GM04503 (cell line): ENCODE measurements around the gene FOXA2.
"Not testable (repeated sequence)": the region's sequence is repeated elsewhere in the genome, so short reads cannot be mapped to it uniquely, and the experiment has no call there.

Experiments
- DNase-seq: peaks from one replicate; pipeline ENCODE4 v3.0.0-alpha.2; 2012; ENCODE audit warnings: low read depth

The FOXA2 gene

GRCh38 chr20:22584522-22584921 lies at the start of gene FOXA2:
TSS of gene FOXA2 (minus strand) at chr20:22584572. CDS start at chr20:22584278, 294 bp downstream.
- DNase-seq: no peak

GRCh38 chr20:22630701-22631100 lies 46.3 kb upstream of the FOXA2 start:
- DNase-seq: no peak

- DNase-seq: no peak
Measured at GRCh38 chr20:22629927-22630326, 45.6 kb upstream of the FOXA2 start.

GRCh38 chr20:22629447-22629846 lies 45.1 kb upstream of the FOXA2 start:
- no peak for DNase-seq

GRCh38 chr20:22626496-22626895 lies 42.1 kb upstream of the FOXA2 start:
- no peak for DNase-seq

GRCh38 chr20:22623211-22623610 lies 38.8 kb upstream of the FOXA2 start:
- no peak for DNase-seq

GRCh38 chr20:22620342-22620741 lies 36.0 kb upstream of the FOXA2 start:
- no peak for DNase-seq

GRCh38 chr20:22619806-22620205 lies 35.4 kb upstream of the FOXA2 start:
- DNase-seq: no peak

GRCh38 chr20:22619272-22619671 lies 34.9 kb upstream of the FOXA2 start:
- DNase-seq: no peak

- DNase-seq: no peak
Measured at GRCh38 chr20:22617160-22617559, 32.8 kb upstream of the FOXA2 start.

- DNase-seq: no peak
Measured at GRCh38 chr20:22616551-22616950, 32.2 kb upstream of the FOXA2 start.

- no peak for DNase-seq
Measured at GRCh38 chr20:22615425-22615824, 31.1 kb upstream of the FOXA2 start.

- no peak for DNase-seq
Measured at GRCh38 chr20:22611636-22612035, 27.3 kb upstream of the FOXA2 start.

- DNase-seq: no peak
Measured at GRCh38 chr20:22607695-22608094, 23.3 kb upstream of the FOXA2 start.

- no peak for DNase-seq
Measured at GRCh38 chr20:22604815-22605214, 20.4 kb upstream of the FOXA2 start.

- no peak for DNase-seq
Measured at GRCh38 chr20:22601361-22602141, 17.2 kb upstream of the FOXA2 start.

- DNase-seq: not testable (repeated sequence)
Measured at GRCh38 chr20:22599258-22599657, 14.9 kb upstream of the FOXA2 start.

GRCh38 chr20:22597303-22597702 lies 12.9 kb upstream of the FOXA2 start:
- DNase-seq: no peak

- DNase-seq: no peak
Measured at GRCh38 chr20:22590662-22591061, 6.3 kb upstream of the FOXA2 start.

- DNase-seq: no peak
Measured at GRCh38 chr20:22586645-22587310, 2.4 kb upstream of the FOXA2 start.

- DNase-seq: no peak
Measured at GRCh38 chr20:22585786-22586493, 1.6 kb upstream of the FOXA2 start.

- DNase-seq: no peak
Measured at GRCh38 chr20:22584922-22585785, 782 bp upstream of the FOXA2 start.
